Brain microvascular endothelial cell (primary cell): Measurements from ENCODE around the gene JDP2.

ENCODE experiments used
- DNase-seq: peaks from one replicate; pipeline ENCODE4 v3.0.0-alpha.2; 2020
- H3K27ac ChIP-seq: fragments of 250-450 bp; sonication (Bioruptor Pico); 2 replicates; pipeline ENCODE4 v1.5.1; 2020; ENCODE audit warnings: mild to moderate bottlenecking, moderate library complexity
- H3K27me3 ChIP-seq: fragments of 250-450 bp; sonication (Bioruptor Pico); replicated peaks from 2 replicates; pipeline ENCODE4 v1.5.1; 2020; ENCODE audit warnings: mild to moderate bottlenecking
- H3K36me3 ChIP-seq: fragments of 250-450 bp; sonication (Bioruptor Pico); replicated peaks from 2 replicates; pipeline ENCODE4 v1.5.1; 2020; ENCODE audit warnings: mild to moderate bottlenecking
- H3K4me3 ChIP-seq: 2 replicates; pipeline ENCODE4 v1.5.1; 2011; ENCODE audit warnings: low read depth, mild to moderate bottlenecking, control low read depth, low read length, moderate library complexity
- CTCF ChIP-seq: IDR thresholded peaks from 2 replicates; pipeline ENCODE4 v1.5.1; 2011; ENCODE audit warnings: low read depth, mild to moderate bottlenecking, moderate library complexity, low read length, control low read depth, inconsistent platforms; ENCODE audit errors: missing control alignments
- in situ Hi-C: cut with HindIII; loops from 2 replicates; pipeline ENCODE4 v1.10.0; 2017; ENCODE audit warnings: low sequenced_read_pairs, low pct_ligation_motif_present

JDP2 gene

GRCh38 chr14:75439989-75440388, 12.2 kb downstream of the JDP2 start:
- Histone ChIP-seq H3K27ac (no peak overlapping the region), H3K4me3 (no peak overlapping the region), H3K27me3 (no peaks in the 10 kb centered on the region), H3K36me3 (peaks cover 2% of the 10 kb centered on the region)
- in situ Hi-C loops, result no loop called here
- TF ChIP-seq CTCF, result no peak
- DNase-seq, result no peak

- Histone ChIP-seq H3K27ac (no peak overlapping the region), H3K36me3 (peaks cover 2% of the 10 kb centered on the region)
Observed at GRCh38 chr14:75440733-75441477, 13.1 kb downstream of the JDP2 start.

GRCh38 chr14:75441728-75442127, 13.9 kb downstream of the JDP2 start:
- no peaks in the 10 kb centered on the region for H3K27me3 ChIP-seq
- peaks cover 2% of the 10 kb centered on the region for H3K36me3 ChIP-seq
- no peak for TF ChIP-seq CTCF
- in situ Hi-C loops, result no loop called here
- H3K4me3 ChIP-seq, result no peak overlapping the region
- no peak for DNase-seq
- H3K27ac ChIP-seq, result no peak overlapping the region

More at GRCh38 chr14:75440733-75441477, 13.1 kb downstream of the JDP2 start:
- DNase-seq, result no peak
- in situ Hi-C loops, result no loop called here
- Histone ChIP-seq H3K4me3 (no peak overlapping the region), H3K27me3 (no peaks in the 10 kb centered on the region)
- TF ChIP-seq CTCF, result no peak

- H3K27ac ChIP-seq, result no peak overlapping the region
- in situ Hi-C loops, result no loop called here
- H3K27me3 ChIP-seq, result no peaks in the 10 kb centered on the region
- DNase-seq, result no peak
- no peak for TF ChIP-seq CTCF
- H3K4me3 ChIP-seq, result no peak overlapping the region
- peaks cover 2% of the 10 kb centered on the region for H3K36me3 ChIP-seq
Observed at GRCh38 chr14:75442166-75442565, 14.3 kb downstream of the JDP2 start.

- in situ Hi-C loops, result no loop called here
- no peak overlapping the region for H3K27ac ChIP-seq
Observed at GRCh38 chr14:75442642-75443041, 14.8 kb downstream of the JDP2 start.

More at GRCh38 chr14:75442642-75443041, 14.8 kb downstream of the JDP2 start:
- Histone ChIP-seq H3K36me3 (peaks cover 2% of the 10 kb centered on the region), H3K4me3 (no peak overlapping the region), H3K27me3 (no peaks in the 10 kb centered on the region)
- DNase-seq, result no peak
- no peak for TF ChIP-seq CTCF
